Medulla oblongata (tissue), 1 donor: ENCODE results near the gene CLCN7.

ENCODE experiments used
- DNase-seq: peaks from one replicate; pipeline ENCODE4 v3.0.0-alpha.2; 2015; ENCODE audit errors: extremely low spot score

The CLCN7 gene

DNA sequence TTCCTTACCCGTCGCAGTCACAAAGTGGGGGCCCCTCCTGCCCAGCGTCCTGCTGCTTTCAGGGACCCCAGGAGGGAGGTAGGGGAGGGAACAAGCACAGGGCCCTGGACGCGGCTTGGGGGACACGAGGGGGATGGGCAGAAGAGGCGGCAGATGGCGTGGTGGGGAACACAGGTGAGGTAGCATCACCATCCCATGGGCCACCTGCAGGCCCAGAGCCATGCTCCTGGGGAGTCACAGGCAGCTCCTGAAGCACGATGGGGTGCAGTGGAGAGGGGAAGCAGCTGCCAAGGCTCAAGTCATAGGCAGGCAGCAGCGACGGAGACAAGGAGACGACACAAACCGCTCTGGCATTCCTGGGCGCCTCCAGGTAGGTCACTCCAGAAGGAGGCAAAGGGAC lies 71.1 kb downstream of the CLCN7 start:
- DNase-seq: no peak

GRCh38 chr16:1403036-1403435 lies 71.8 kb downstream of the CLCN7 start:
- no peak for DNase-seq

DNA sequence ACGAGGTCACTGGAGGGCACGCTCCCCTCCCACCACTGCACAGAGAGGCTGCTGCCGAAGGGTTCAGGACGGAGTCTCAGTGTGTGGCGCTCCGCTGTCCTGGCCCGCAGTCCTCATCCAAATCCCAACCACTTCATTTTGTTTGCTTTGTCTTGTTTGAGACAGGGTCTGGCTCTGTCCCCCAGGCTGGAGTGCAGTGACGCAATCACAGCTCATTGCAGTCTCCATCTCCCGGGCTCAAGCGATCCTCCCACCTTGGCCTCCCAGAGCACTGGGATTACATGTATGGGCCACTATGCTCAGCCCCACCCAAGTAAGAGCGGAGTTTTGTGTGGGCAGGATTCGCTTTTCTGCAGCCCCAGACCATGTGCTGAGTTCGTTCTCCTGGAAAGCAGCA lies 73.1 kb downstream of the CLCN7 start:
- DNase-seq: no peak

GRCh38 chr16:1401061-1401757 lies 73.6 kb downstream of the CLCN7 start:
- DNase-seq: no peak

GRCh38 chr16:1398826-1399581 lies 75.8 kb downstream of the CLCN7 start:
- DNase-seq: no peak

DNA sequence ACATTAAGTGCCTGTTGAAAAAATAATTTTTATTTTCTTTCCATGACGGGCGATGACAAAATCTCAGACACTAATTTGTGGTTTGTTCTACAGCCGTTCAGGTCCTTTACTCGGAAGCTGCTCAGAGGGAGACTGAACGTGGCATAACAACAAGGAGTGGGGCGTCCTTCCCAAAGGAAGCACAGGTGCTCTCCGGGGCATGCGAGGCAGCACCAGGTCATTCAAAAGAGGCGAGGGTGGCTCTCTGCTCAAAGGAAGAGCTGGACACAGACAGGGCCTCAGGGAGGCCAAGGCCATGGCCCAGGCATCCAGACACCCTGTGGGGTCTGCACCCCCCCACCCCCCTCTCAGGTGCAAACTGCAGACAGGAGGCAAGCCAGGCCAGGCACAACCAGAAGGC lies 76.5 kb downstream of the CLCN7 start:
- DNase-seq: no peak

DNA sequence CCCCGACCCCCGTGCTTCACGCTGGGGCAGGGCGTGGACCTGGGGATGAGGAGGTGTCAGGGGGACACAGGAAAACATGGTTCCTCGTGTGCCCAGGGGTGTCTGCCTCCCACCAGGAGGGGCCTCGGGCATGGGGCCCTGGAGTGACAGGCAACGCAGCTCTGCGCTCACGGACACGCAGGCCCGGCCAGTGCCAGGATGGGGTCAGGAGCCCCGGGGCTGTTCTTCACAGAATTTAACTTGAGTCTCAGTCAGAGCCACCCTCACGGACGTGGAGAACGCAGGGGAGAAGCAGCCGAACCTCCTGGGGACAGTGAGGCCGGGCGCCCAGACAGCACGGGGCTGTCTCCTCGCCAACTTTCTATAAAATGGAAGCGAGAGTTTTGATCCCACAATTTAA lies 77.0 kb downstream of the CLCN7 start:
- no peak for DNase-seq

GRCh38 chr16:1395444-1396031 lies 79.3 kb downstream of the CLCN7 start:
- DNase-seq: no peak
